SK-N-SH (cell line): ENCODE results near the gene SPAG4.

ENCODE experiments used
- EP300 ChIP-seq, 2 experiments: IDR thresholded peaks; 2 replicates each; pipeline versions ENCODE4 v1.4.0 to v1.6.1; 2012; ENCODE audit warnings: borderline replicate concordance in 1 of 2, low read depth in 1 of 2, low read length in 1 of 2
- RFX5 ChIP-seq: IDR thresholded peaks from 2 replicates; pipeline ENCODE4 v1.6.1; 2012; ENCODE audit warnings: mild to moderate bottlenecking, improper control_type of control experiment, low read length
- TF ChIP-seq, protein P1 (sequence below): IDR thresholded peaks from 2 replicates; pipeline ENCODE4 v1.4.0; 2012; ENCODE audit warnings: low read depth
- TF ChIP-seq, protein P2 (sequence below): fragments of 200-600 bp; sonication (generic); IDR thresholded peaks from 2 replicates; pipeline ENCODE4 v1.6.1; 2017; ENCODE audit warnings: antibody characterized with exemption, mild to moderate bottlenecking, moderate library complexity
- TF ChIP-seq, protein P3 (sequence below): IDR thresholded peaks from 2 replicates; pipeline ENCODE4 v1.6.1; 2012; ENCODE audit warnings: mild to moderate bottlenecking, low read depth, low read length, moderate library complexity

DNA sequence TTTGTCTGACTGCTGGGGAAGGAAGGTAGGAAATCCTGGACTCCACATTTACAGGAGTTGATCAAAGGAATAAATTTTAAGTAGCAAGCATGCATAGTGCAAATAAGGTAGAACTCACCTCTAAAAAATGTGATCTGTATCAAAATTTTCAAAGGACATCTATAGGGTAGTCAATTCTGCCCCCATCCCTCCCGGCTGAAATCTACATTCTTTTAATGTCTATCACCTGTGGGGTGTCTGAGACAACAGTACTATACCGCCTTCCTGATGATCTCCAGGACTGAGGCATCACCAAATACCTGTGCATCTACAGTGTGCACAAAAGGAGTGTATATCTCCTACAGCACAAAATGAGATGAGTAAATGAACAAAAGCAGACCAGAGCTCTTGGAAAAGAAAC, 29.2 kb downstream of the SPAG4 start:
- TF ChIP-seq, protein P1, sequence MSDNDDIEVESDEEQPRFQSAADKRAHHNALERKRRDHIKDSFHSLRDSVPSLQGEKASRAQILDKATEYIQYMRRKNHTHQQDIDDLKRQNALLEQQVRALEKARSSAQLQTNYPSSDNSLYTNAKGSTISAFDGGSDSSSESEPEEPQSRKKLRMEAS: no peak
- TF ChIP-seq, protein P2, sequence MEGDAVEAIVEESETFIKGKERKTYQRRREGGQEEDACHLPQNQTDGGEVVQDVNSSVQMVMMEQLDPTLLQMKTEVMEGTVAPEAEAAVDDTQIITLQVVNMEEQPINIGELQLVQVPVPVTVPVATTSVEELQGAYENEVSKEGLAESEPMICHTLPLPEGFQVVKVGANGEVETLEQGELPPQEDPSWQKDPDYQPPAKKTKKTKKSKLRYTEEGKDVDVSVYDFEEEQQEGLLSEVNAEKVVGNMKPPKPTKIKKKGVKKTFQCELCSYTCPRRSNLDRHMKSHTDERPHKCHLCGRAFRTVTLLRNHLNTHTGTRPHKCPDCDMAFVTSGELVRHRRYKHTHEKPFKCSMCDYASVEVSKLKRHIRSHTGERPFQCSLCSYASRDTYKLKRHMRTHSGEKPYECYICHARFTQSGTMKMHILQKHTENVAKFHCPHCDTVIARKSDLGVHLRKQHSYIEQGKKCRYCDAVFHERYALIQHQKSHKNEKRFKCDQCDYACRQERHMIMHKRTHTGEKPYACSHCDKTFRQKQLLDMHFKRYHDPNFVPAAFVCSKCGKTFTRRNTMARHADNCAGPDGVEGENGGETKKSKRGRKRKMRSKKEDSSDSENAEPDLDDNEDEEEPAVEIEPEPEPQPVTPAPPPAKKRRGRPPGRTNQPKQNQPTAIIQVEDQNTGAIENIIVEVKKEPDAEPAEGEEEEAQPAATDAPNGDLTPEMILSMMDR: no peak
- TF ChIP-seq EP300 (IDR thresholded peaks at IDR 0.05; ENCODE audit: borderline replicate concordance in 1 of 2, low read depth in 1 of 2, low read length in 1 of 2) (no peak), RFX5 (no peak)
- TF ChIP-seq, protein P3, sequence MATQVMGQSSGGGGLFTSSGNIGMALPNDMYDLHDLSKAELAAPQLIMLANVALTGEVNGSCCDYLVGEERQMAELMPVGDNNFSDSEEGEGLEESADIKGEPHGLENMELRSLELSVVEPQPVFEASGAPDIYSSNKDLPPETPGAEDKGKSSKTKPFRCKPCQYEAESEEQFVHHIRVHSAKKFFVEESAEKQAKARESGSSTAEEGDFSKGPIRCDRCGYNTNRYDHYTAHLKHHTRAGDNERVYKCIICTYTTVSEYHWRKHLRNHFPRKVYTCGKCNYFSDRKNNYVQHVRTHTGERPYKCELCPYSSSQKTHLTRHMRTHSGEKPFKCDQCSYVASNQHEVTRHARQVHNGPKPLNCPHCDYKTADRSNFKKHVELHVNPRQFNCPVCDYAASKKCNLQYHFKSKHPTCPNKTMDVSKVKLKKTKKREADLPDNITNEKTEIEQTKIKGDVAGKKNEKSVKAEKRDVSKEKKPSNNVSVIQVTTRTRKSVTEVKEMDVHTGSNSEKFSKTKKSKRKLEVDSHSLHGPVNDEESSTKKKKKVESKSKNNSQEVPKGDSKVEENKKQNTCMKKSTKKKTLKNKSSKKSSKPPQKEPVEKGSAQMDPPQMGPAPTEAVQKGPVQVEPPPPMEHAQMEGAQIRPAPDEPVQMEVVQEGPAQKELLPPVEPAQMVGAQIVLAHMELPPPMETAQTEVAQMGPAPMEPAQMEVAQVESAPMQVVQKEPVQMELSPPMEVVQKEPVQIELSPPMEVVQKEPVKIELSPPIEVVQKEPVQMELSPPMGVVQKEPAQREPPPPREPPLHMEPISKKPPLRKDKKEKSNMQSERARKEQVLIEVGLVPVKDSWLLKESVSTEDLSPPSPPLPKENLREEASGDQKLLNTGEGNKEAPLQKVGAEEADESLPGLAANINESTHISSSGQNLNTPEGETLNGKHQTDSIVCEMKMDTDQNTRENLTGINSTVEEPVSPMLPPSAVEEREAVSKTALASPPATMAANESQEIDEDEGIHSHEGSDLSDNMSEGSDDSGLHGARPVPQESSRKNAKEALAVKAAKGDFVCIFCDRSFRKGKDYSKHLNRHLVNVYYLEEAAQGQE: no peak
